Heart right ventricle (tissue), 16 donors: Measurements from ENCODE around the gene PYROXD2. TPM values are rescaled to one million over a fixed set of nuclear protein-coding genes. Genes with fewer than 3 reads are reported as not detected.

Source experiments
- ATAC-seq, 8 donors: fragments of 200-7000 bp; cut with Tn5 transposase; one replicate each; pipeline ENCODE4 v1.9.1; 2020; ENCODE audit warnings: mild to moderate bottlenecking in 8 of 8, moderate library complexity in 8 of 8, moderate number of reproducible peaks in 1 of 8
- DNase-seq, 2 donors: peaks; one replicate each; pipeline ENCODE4 v3.0.0-alpha.2; 2020
- H3K27ac ChIP-seq, 10 donors: fragments of 200-600 bp; sonication (generic) in 2 of 10; one replicate each; pipeline versions ENCODE4 v1.5.0 to v1.8.0; 2020 to 2022; ENCODE audit warnings: mild to moderate bottlenecking in 3 of 10
- H3K27me3 ChIP-seq, 7 donors: fragments of 200-600 bp; one replicate each; pipeline ENCODE4 v1.8.0; 2021 to 2022; ENCODE audit warnings: mild to moderate bottlenecking in 2 of 7
- H3K36me3 ChIP-seq, 9 donors: fragments of 200-600 bp; sonication (generic) in 1 of 9; one replicate each; pipeline versions ENCODE4 v1.5.0 to v1.8.0; 2020 to 2022; ENCODE audit warnings: mild to moderate bottlenecking in 2 of 9
- H3K4me1 ChIP-seq, 9 donors: fragments of 200-600 bp; sonication (generic) in 1 of 9; one replicate each; pipeline versions ENCODE4 v1.5.0 to v1.8.0; 2020 to 2022; ENCODE audit warnings: mild to moderate bottlenecking in 4 of 9
- H3K4me3 ChIP-seq, 10 donors: fragments of 200-600 bp; sonication (generic) in 2 of 10; one replicate each; pipeline versions ENCODE4 v1.5.0 to v1.8.0; 2020 to 2022; ENCODE audit warnings: mild to moderate bottlenecking in 7 of 10, moderate library complexity in 2 of 10
- H3K9me3 ChIP-seq, 11 donors: fragments of 200-600 bp in 10 of 11; sonication (generic) in 2 of 11; one replicate each; pipeline versions ENCODE4 v1.5.0 to v1.8.0; 2013 to 2022; ENCODE audit warnings: mild to moderate bottlenecking in 2 of 11, control low read depth in 1 of 11, moderate library complexity in 1 of 11
- CTCF ChIP-seq, 9 donors: fragments of 200-600 bp; sonication (generic) in 2 of 9; IDR thresholded peaks; one replicate each; pipeline versions ENCODE4 v1.5.0 to v1.8.0; 2021 to 2022; ENCODE audit warnings: antibody characterized with exemption in 9 of 9, mild to moderate bottlenecking in 5 of 9, moderate library complexity in 1 of 9
- WGBS, 2 donors: extraction: QIAGEN DNeasy Blood & Tissue Kit; methylation state at CpG; one replicate each; pipeline ENCODE4 v1.1.7; 2013; ENCODE audit warnings: inconsistent platforms in 1 of 2; 5-methylcytosine and 5-hydroxymethylcytosine counted together
- intact Hi-C, 10 donors: fragments of 100-400 bp; cut with DNase I; formaldehyde crosslinking; loops; one replicate each; pipeline versions ENCODE4 v1.11.1 to v1.14.2; 2022
- polyA plus RNA-seq, 2 donors: library from polyadenylated mRNA; stranded (reverse); fragments of 200-250 nt; gene quantifications; one replicate each; pipeline ENCODE4 v1.2.3, GENCODE V29; 2013
- total RNA-seq, 10 donors: library from RNA; stranded (reverse); fragmentation: NEBNext Ultra II Directional in 3 of 10; extraction: Animal tissue kit (Norgen Biotek cat#: 25700) in 3 of 10; gene quantifications; one replicate each; pipeline versions ENCODE4 v1.2.1 to v1.2.4, GENCODE V29; 2021 to 2023
- donor health status: Arrhythmogenic right ventricular cardiomyopathy.
- donor health status: ischemic (EF 13 %, LVEDD 7.1; RV severe dilation, severe dysfunction).
- donor health status: healthy with polysubstance abuse.
- donor health status: DM: no; HTN: yes; CAD: no.
- donor health status: DM: no; HTN: no; CAD: no.
- donor health status: ischemic (EF 25% LVEDD 6.9; RV normal size, moderate dysfunction).
- donor health status: ischemic (EF 25% LVEDD 5.7; RV mildly dilated, moderate dysfunction).
- donor health status: healthy.
- donor health status: DM: yes; HTN: yes; CAD: no.
- donor health status: Ischemic cardiomyopathy.
- donor health status: ischemic (EF 35%, LVEDD 5.7; RV mildly dilated, moderate dysfunction).
- donor health status: nonischemic (EF 11% LVEDD 7.7; RV severe dilation, severe dysfunction).
- donor health status: DM: yes; HTN: yes; CAD: no.
- donor health status: PGD.
- donor health status: ischemic (EF 29% LVEDD 5.4; RV normal size, mild dysfunction).
- donor health status: nonischemic (EF 23%, LVEDD 6.1; RV moderate dilation, normal function).

Gene PYROXD2
- total and polyA plus RNA-seq, 12 donors: 3.1 to 31.2 (median 13.9) TPM

GRCh38 chr10:98367604-98368451 is 47.2 kb downstream of the PYROXD2 start:
- no peak overlapping the region for H3K4me3 ChIP-seq
- H3K36me3 ChIP-seq: no peaks in the 10 kb centered on the region
- TF ChIP-seq CTCF (IDR thresholded peaks at IDR 0.05): no peak
- no peak for ATAC-seq
- H3K27ac ChIP-seq: no peak overlapping the region
- peaks cover 0 to 9% (median 0%) of the 10 kb centered on the region in 9 donors for H3K4me1 ChIP-seq
- H3K27me3 ChIP-seq: peaks cover 0 to 6% (median 0%) of the 10 kb centered on the region in 7 donors
- intact Hi-C loops: no loop called here
- WGBS, 2 donors: 88 to 90% methylated on average over 19 of the region's 19 CpGs
- DNase-seq: no peak
- no peaks in the 10 kb centered on the region for H3K9me3 ChIP-seq

GRCh38 chr10:98366062-98366530 is 48.9 kb downstream of the PYROXD2 start:
- Histone ChIP-seq H3K4me3 (no peak overlapping the region), H3K36me3 (no peaks in the 10 kb centered on the region)
- no peak for TF ChIP-seq CTCF (IDR thresholded peaks at IDR 0.05)

GRCh38 chr10:98365406-98366061 is 49.4 kb downstream of the PYROXD2 start:
- WGBS, 2 donors: 87 to 94% methylated on average over 18 of the region's 18 CpGs
- intact Hi-C loops: no loop called here
- no peak overlapping the region for H3K27ac ChIP-seq
- H3K27me3 ChIP-seq: peaks cover 0 to 6% (median 0%) of the 10 kb centered on the region in 7 donors
- TF ChIP-seq CTCF (IDR thresholded peaks at IDR 0.05): no peak
- DNase-seq (no peak), ATAC-seq (no peak)
- H3K4me1 ChIP-seq: peaks cover 0 to 15% (median 0%) of the 10 kb centered on the region in 9 donors
- no peaks in the 10 kb centered on the region for H3K36me3 ChIP-seq
- H3K9me3 ChIP-seq: no peaks in the 10 kb centered on the region
- H3K4me3 ChIP-seq: no peak overlapping the region

More at GRCh38 chr10:98366062-98366530, 48.9 kb downstream of the PYROXD2 start:
- peaks cover 0 to 14% (median 2%) of the 10 kb centered on the region in 9 donors for H3K4me1 ChIP-seq
- no peaks in the 10 kb centered on the region for H3K9me3 ChIP-seq
- ATAC-seq (no peak), DNase-seq (no peak)
- H3K27ac ChIP-seq: no peak overlapping the region
- peaks cover 0 to 6% (median 0%) of the 10 kb centered on the region in 7 donors for H3K27me3 ChIP-seq
- intact Hi-C loops: no loop called here
- WGBS, 2 donors: 90 to 97% methylated on average over 6 of the region's 6 CpGs

- no peak for DNase-seq
- Histone ChIP-seq H3K4me1 (peaks cover 0 to 15% (median 0%) of the 10 kb centered on the region in 9 donors), H3K9me3 (no peaks in the 10 kb centered on the region), H3K27me3 (peaks cover 0 to 6% (median 0%) of the 10 kb centered on the region in 7 donors), H3K27ac (no peak overlapping the region), H3K36me3 (no peaks in the 10 kb centered on the region), H3K4me3 (no peak overlapping the region)
- WGBS, 2 donors: 93 to 97% methylated on average over 9 of the region's 9 CpGs
- no peak for ATAC-seq
- TF ChIP-seq CTCF (IDR thresholded peaks at IDR 0.05): no peak
- intact Hi-C loops: no loop called here
Observed at GRCh38 chr10:98364432-98365102, 50.4 kb downstream of the PYROXD2 start.
